ENCODE measurements around the gene BATF.

Gene BATF

DNA sequence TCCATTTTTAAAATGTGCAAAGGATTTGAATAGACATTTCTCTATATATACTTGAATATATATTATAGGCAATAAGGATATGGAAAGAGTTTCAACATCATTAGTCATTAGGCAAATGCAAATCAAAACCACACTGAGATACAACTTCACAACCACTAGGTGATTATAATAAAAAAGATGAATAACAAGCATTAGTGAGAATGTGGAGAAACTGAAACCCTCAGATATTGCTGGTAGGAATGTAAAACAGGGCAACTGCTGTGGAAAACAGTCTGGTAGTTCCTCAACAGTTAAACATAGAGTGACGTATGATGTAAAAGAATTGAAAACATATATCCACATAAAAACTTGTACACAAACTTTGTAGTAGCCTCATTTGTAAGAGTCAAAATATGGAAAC, 11.7 kb upstream of the BATF start:
- Histone ChIP-seq H3K27me3 (ENCODE audit: control insufficient read depth, insufficient read depth, low read length) (no peaks in the 10 kb centered on the region), H3K9ac (ENCODE audit: low read length) (no peak overlapping the region), H3K27ac (ENCODE audit: low read depth, low read length) (no peak overlapping the region), H3K4me1 (ENCODE audit: control insufficient read depth, insufficient read depth, low read length) (no peaks in the 10 kb centered on the region), H3K36me3 (ENCODE audit: control insufficient read depth, insufficient read depth, low read length) (no peaks in the 10 kb centered on the region), H3K4me3 (ENCODE audit: low read length) (no peak overlapping the region)

DNA sequence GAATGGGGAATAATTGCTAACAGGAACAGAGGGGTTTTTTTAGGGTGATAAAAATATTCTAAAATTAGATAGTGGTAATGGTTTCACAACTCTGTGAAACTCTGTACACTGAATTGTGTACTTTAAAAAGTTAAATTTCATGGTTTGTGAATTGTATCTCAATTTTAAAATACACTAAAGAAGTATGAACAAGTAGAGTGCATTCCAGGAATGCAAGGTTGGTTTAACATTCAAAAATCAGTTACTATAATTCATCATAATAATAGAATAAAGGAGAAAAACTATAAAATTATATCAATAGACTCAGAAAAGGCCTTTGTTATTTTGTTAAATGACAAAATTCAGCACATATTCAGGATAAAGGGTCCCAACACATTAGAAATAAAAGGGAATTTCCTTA, 11.1 kb upstream of the BATF start:
- H3K4me1 ChIP-seq (ENCODE audit: control insufficient read depth, insufficient read depth, low read length): no peaks in the 10 kb centered on the region
- H3K27ac ChIP-seq (ENCODE audit: low read depth, low read length): no peak overlapping the region
- no peak overlapping the region for H3K4me3 ChIP-seq (ENCODE audit: low read length)
- H3K9ac ChIP-seq (ENCODE audit: low read length): no peak overlapping the region
- no peaks in the 10 kb centered on the region for H3K27me3 ChIP-seq (ENCODE audit: control insufficient read depth, insufficient read depth, low read length)
- H3K36me3 ChIP-seq (ENCODE audit: control insufficient read depth, insufficient read depth, low read length): no peaks in the 10 kb centered on the region

DNA sequence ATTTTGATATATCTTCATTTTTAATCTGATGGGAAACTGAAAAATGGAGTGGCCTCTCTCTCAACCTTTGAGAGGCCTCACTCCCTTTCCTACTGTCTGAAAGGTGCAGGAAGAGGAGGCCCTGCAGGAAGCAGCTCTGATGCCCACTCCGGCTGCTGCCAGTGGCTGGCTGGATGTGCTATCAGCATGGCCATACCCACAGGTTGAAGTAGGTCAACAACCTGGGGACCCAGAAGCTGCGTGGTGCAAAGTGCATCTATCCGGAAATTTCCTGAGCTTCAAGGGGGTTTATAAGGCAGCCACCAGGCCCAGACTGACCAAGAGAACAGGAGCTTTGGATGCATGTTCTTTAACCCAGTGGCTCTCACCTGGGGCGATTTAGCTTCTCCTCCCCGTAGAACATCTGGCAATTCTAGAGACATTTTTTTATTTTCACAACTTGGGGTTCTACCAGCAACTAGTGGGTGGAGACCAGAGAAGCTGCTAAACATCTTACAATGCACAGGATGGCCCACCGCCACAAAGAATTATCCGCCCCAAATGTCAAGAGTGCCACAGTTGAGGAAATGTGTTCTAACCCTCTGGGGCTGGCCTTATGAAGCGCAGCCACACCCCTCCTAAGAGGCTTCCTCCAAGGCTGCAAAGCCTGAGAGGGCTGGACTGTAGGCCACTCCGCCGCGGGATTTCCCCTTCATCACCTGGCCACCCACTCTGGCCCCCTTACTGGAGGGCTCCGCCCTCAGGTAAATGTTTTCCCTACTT, 8.2 kb upstream of the BATF start:
- no peaks in the 10 kb centered on the region for H3K4me1 ChIP-seq (ENCODE audit: control insufficient read depth, insufficient read depth, low read length)
- H3K27ac ChIP-seq (ENCODE audit: low read depth, low read length): no peak overlapping the region
- H3K36me3 ChIP-seq (ENCODE audit: control insufficient read depth, insufficient read depth, low read length): no peaks in the 10 kb centered on the region
- no peak overlapping the region for H3K4me3 ChIP-seq (ENCODE audit: low read length)
- no peak overlapping the region for H3K9ac ChIP-seq (ENCODE audit: low read length)
- H3K27me3 ChIP-seq (ENCODE audit: control insufficient read depth, insufficient read depth, low read length): no peaks in the 10 kb centered on the region

DNA sequence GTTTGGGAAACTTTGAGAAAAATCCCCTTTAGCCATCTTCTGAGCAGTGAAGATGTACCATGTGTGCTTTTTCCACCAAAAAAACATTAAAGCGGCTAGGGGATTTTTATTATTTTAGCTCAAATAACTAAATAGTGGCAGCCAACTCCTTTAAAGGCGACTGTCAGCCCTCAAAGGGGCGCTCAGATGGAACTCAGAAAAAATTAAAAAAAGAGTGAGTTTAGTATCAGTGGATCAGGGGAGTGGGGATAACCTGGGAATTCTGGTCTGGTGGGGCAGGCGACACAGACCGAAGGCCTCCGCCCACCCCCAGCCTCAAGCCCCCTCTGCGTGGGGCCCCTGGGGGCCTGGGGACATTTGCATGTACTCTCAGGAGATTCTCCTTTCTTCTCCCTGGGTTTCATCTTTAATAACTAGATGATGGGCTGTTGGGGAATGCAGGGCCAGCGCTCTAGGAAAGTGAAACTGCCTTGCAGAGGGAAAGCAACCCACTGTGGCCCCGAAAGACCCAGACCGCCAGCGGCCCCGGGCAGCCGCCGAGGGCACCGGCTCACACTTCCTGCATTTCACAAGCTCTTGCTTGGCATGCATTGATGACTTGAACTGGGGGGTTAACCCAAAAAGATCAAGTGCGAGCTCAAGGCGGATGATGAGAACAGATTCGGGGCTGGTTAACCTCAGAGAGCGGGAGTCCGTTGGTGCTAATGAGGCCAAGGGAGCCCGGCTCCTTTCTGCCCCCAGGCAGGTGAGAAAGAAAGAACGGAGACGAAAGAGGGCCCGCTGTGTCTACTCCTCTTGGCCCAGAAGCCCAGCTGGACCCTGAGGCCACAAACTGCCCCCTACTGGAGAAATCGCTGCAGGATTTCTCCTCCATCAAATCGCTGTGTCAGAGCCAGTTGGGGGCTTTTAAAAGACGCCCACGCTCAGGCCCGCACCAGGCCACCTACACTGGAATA, 7.3 kb upstream of the BATF start:
- Histone ChIP-seq H3K9ac (ENCODE audit: low read length) (no peak overlapping the region), H3K27me3 (ENCODE audit: control insufficient read depth, insufficient read depth, low read length) (no peaks in the 10 kb centered on the region), H3K36me3 (ENCODE audit: control insufficient read depth, insufficient read depth, low read length) (no peaks in the 10 kb centered on the region), H3K4me3 (ENCODE audit: low read length) (peak overlapping the region; percentile 64), H3K27ac (ENCODE audit: low read depth, low read length) (no peak overlapping the region), H3K4me1 (ENCODE audit: control insufficient read depth, insufficient read depth, low read length) (no peaks in the 10 kb centered on the region)

DNA sequence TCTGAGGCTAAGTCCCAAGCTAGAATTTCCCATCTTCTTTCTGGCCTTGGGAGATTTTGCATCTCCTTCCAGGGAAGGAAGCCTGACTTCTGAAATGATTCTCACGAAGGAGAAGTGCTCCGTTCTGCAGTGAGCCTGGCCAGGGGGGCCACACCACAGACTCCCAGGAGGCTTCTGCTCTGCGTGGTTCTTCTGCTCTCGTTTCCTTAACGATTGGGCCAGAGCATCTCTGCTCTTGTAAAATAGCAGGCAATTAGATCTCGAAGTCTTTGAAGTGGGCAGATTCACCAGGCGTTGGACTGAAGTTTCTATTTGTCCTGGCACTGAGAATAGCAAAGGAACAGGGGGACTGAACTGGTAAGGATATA, 6.7 kb upstream of the BATF start:
- H3K9ac ChIP-seq (ENCODE audit: low read length): no peak overlapping the region
- no peaks in the 10 kb centered on the region for H3K27me3 ChIP-seq (ENCODE audit: control insufficient read depth, insufficient read depth, low read length)
- no peaks in the 10 kb centered on the region for H3K4me1 ChIP-seq (ENCODE audit: control insufficient read depth, insufficient read depth, low read length)
- no peaks in the 10 kb centered on the region for H3K36me3 ChIP-seq (ENCODE audit: control insufficient read depth, insufficient read depth, low read length)
- H3K27ac ChIP-seq (ENCODE audit: low read depth, low read length): no peak overlapping the region
- peak overlapping the region; percentile 64 for H3K4me3 ChIP-seq (ENCODE audit: low read length)

DNA sequence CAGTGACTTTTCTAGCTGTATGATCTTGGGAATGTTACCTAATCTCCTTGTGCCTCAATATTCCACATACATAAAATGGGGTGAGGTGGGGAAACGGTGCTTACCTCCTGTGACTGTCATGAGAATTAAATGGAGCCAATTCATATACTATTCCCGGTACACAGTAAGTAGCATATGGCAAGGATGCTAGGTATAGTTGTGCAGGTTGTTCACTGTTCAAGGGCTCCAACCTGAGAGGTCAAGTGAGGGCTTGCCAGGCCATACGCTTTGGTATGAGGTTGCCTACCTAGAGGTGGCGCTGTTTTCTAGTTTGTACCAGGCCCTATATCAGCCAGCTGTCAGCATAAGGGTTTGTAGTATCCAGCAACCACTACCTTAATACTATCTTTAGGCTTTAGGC, 3.6 kb upstream of the BATF start:
- no peak overlapping the region for H3K4me3 ChIP-seq (ENCODE audit: low read length)
- H3K9ac ChIP-seq (ENCODE audit: low read length): no peak overlapping the region
- H3K27me3 ChIP-seq (ENCODE audit: control insufficient read depth, insufficient read depth, low read length): no peaks in the 10 kb centered on the region
- H3K36me3 ChIP-seq (ENCODE audit: control insufficient read depth, insufficient read depth, low read length): no peaks in the 10 kb centered on the region
- no peaks in the 10 kb centered on the region for H3K4me1 ChIP-seq (ENCODE audit: control insufficient read depth, insufficient read depth, low read length)
- H3K27ac ChIP-seq (ENCODE audit: low read depth, low read length): no peak overlapping the region

DNA sequence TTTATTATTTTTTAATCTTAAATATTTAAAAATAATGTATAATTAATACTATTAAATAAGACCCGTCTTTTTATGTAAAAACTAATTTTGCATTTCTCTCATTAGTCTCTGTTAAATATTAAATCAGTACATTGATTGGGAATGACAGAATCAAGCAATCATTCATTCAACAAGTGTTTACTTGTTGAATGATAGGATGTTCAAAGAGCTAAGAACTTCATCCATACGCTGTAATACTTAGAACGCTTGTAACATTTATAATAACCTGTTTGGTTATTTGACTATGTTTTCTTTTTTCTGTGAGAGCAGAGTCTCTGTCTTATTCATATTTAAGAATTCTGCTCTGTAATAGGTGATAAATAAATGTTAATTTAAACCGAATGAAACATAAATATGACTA, 2.9 kb upstream of the BATF start:
- no peaks in the 10 kb centered on the region for H3K27me3 ChIP-seq (ENCODE audit: control insufficient read depth, insufficient read depth, low read length)
- H3K27ac ChIP-seq (ENCODE audit: low read depth, low read length): no peak overlapping the region
- no peak overlapping the region for H3K4me3 ChIP-seq (ENCODE audit: low read length)
- H3K9ac ChIP-seq (ENCODE audit: low read length): no peak overlapping the region
- H3K36me3 ChIP-seq (ENCODE audit: control insufficient read depth, insufficient read depth, low read length): no peaks in the 10 kb centered on the region
- H3K4me1 ChIP-seq (ENCODE audit: control insufficient read depth, insufficient read depth, low read length): no peaks in the 10 kb centered on the region

DNA sequence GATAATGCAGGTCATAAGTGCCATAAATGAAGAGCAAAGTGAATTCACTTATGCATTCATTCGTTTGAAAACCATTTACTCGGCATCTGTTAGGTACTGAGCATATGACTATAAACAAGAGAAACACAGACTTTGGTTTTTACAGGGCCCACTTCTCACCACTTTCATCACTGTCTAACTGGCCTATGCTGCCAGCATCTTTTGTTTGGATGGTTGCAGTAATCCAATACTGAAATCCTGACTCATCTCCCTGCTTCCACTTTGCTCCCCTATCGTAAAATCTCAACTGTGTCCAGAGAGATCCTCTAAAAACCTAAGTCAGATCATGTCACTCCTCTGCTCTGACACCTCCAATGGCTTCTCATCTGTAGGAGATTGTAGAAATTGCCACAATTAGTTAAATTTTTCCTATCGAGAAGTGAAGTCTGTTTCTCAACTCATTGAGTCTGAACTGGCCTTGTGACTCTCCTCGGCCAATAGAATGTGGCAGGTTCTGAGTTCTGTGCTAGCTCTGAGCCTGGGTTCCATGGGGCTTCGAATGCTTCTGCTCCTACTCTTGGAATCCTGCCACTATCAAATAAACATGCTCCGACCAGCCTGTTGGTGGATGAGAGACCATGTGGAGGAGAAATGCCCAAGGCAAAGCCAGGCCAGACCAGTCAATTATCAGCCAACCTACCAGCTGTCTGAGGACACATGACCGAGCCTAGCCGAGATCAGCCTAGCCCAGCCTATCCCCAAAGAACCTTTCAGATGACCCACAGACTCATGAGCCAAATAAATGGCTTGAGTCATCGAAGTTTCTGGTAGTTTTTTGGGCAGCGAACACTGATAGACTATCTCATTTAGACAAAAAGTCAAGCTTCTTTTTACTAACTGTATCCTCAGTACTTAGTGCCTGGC, 2.2 kb upstream of the BATF start:
- Histone ChIP-seq H3K27ac (ENCODE audit: low read depth, low read length) (no peak overlapping the region), H3K4me1 (ENCODE audit: control insufficient read depth, insufficient read depth, low read length) (no peaks in the 10 kb centered on the region), H3K4me3 (ENCODE audit: low read length) (no peak overlapping the region), H3K27me3 (ENCODE audit: control insufficient read depth, insufficient read depth, low read length) (no peaks in the 10 kb centered on the region), H3K9ac (ENCODE audit: low read length) (no peak overlapping the region), H3K36me3 (ENCODE audit: control insufficient read depth, insufficient read depth, low read length) (no peaks in the 10 kb centered on the region)

DNA sequence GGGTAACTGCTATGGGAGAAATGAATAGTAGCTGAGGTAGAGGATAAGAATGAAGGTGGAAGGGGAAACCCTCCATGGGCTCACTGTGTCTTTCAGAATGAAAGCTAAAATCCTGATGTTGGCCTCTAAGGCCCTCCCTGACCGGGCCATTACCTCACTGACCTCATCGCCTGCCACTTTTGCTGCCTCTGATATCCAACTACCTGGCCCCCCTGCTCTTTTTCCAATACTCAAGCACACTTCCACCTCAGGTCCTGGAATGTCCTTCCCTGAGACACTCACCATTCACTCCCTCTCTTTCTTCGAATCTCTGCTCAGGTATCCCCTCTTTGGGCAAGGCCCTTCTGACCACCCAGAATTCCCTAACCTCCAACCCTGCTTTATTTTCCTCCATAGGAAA, 1.4 kb upstream of the BATF start:
- no peaks in the 10 kb centered on the region for H3K36me3 ChIP-seq (ENCODE audit: control insufficient read depth, insufficient read depth, low read length)
- no peak overlapping the region for H3K9ac ChIP-seq (ENCODE audit: low read length)
- no peak overlapping the region for H3K4me3 ChIP-seq (ENCODE audit: low read length)
- H3K4me1 ChIP-seq (ENCODE audit: control insufficient read depth, insufficient read depth, low read length): no peaks in the 10 kb centered on the region
- H3K27me3 ChIP-seq (ENCODE audit: control insufficient read depth, insufficient read depth, low read length): no peaks in the 10 kb centered on the region
- H3K27ac ChIP-seq (ENCODE audit: low read depth, low read length): no peak overlapping the region

DNA sequence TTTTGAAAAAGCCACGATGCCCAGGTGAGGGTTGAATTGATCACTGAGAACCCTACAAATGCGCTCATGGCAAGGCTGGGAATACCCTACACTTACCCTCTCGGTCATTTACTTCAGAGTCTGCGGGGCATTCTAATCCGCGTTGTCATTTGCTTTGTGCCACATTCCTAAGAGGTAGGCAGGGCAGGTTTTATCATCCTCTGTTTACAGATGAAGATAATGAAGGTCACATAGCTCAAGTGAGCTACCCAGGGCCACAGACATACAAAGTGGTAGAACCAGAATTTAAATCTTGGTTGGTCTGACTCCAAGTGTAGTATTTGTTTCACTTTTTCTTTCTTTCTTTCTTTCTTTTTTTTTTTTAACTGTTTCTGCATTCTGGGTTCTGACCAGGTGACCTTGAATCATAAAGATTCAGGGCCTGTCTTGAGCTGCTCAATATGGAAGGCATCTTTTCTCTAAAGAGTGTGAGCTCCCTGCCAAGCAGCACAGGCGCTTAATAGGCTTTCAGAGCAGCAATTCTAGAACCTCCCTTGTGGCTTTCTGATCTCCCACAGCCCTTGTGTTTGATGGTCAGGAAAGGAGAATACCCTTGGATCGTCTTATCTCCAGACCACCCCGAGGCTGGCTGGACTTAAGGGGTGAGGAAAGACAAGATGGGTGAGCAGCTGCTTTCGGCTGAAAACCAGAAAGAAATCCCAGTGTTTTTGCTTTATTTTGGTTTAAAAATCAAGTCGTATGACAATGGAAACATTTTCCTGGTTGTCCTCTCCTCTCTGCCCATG, 662 bp upstream of the BATF start:
- Histone ChIP-seq H3K4me3 (ENCODE audit: low read length) (no peak overlapping the region), H3K27ac (ENCODE audit: low read depth, low read length) (no peak overlapping the region), H3K9ac (ENCODE audit: low read length) (no peak overlapping the region), H3K4me1 (ENCODE audit: control insufficient read depth, insufficient read depth, low read length) (no peaks in the 10 kb centered on the region), H3K27me3 (ENCODE audit: control insufficient read depth, insufficient read depth, low read length) (no peaks in the 10 kb centered on the region), H3K36me3 (ENCODE audit: control insufficient read depth, insufficient read depth, low read length) (no peaks in the 10 kb centered on the region)

DNA sequence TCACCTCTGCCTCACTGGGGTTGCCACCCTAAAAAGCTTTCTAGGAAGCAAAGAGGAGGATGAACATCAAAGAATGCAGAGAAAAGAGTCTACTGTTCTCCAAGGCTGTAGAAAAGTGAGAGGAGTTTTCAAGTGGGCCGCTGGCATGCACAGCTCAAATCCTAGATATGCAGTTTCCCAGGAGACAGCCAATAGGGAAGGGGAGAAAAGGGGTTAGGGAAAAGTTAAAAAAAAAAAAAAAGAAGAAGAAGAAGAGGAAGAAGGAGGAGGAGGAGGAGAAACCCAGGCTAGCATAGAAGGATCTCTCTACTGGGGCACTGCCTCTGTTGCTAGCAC, 682 bp downstream of the BATF start:
- Histone ChIP-seq H3K4me1 (ENCODE audit: control insufficient read depth, insufficient read depth, low read length) (no peaks in the 10 kb centered on the region), H3K9ac (ENCODE audit: low read length) (no peak overlapping the region), H3K36me3 (ENCODE audit: control insufficient read depth, insufficient read depth, low read length) (no peaks in the 10 kb centered on the region), H3K27ac (ENCODE audit: low read depth, low read length) (no peak overlapping the region), H3K27me3 (ENCODE audit: control insufficient read depth, insufficient read depth, low read length) (no peaks in the 10 kb centered on the region), H3K4me3 (ENCODE audit: low read length) (peak overlapping the region; percentile 52)

DNA sequence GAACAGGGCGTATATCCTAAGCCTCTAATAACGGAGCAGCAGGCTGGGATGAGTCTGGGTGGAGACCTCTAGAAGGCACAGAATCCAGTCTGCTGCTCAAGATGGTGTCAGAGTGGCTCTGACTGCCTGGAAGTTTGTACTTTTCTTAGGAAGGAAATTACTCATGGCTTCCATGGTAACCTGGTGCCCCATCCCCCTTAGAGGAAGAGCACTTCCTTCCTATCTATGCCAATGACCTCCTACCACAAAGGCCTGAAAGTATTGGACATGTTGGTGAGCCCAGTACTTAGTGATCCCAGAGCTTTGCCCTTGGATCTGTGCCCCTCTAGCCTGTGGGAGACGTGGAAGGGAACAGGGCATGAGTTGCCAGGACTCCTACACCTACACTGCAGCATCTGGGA, 1.5 kb downstream of the BATF start:
- H3K27me3 ChIP-seq (ENCODE audit: control insufficient read depth, insufficient read depth, low read length): no peaks in the 10 kb centered on the region
- H3K4me3 ChIP-seq (ENCODE audit: low read length): no peak overlapping the region
- no peak overlapping the region for H3K9ac ChIP-seq (ENCODE audit: low read length)
- no peaks in the 10 kb centered on the region for H3K36me3 ChIP-seq (ENCODE audit: control insufficient read depth, insufficient read depth, low read length)
- no peak overlapping the region for H3K27ac ChIP-seq (ENCODE audit: low read depth, low read length)
- H3K4me1 ChIP-seq (ENCODE audit: control insufficient read depth, insufficient read depth, low read length): no peaks in the 10 kb centered on the region
